ENCODE results near the gene MT1G.
"Not testable (repeated sequence)": the region's sequence is repeated elsewhere in the genome, so short reads cannot be mapped to it uniquely, and the experiment has no call there.

The MT1G gene

DNA sequence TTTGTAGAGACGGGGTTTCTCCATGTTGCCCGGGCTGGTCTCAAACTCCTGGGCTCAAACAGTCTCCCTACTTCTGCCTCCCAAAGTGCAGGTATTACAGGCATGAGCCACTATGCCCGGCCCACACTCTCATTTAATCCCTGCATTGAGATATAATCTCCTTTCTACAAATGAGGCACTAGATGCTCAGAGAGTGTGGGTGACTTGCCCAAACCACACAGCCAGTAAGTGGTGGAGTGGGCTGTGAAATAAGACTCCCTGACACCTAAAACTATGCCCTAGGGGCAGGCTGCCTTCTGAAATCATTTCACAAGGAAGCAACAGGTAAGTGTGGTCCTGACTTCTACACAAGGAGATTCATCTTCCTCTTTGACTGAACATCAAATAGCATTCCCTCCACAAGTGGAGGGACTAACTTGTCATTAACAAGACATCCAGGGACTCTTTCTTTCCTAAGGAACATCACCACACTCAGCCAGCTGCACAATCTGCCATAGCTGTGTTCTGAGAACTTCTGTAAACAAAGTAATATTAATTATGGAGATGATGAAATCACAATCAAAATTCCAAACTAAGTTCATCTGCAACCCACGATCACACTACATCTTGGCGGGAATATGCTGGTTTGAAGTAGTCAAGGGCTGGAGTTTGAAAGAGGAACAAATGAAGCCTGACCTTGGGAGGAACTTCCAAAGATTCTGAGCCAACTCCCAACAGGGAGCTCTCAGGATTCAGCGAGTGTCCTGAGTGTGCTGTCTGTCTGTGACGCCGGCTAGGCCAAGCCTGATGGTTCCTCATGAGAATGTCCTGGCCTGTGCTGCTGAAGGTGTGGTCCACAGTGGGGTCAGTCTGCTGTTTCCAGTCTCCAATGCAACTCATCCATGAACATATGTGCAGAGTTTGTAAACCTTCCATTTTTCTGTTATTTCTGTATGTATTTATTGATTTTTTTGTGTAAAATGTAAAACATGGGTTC lies 2.3 kb downstream of the MT1G start:
- DNase-seq (ENCODE audit: low spot score): not testable (repeated sequence)

DNA sequence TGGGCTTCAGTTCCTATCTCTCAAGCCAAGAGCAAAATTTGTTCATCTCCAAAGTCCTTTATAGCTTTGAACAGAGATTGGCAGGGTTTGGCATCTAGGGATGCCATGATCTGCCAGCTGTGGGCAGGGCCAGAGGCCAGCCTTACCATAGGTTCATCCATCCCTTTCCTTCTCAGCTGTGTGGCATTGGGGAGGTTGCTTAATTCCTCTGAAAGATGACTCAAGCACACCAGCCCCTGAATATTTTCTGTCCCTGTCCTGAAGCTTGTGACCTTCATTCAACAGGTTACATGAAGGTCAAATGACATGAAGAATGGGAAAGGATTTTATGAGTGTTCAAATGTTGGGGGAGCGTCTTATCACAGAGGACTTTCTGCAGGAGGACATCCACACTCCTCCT lies 3.4 kb downstream of the MT1G start:
- no peak for DNase-seq (ENCODE audit: low spot score)

DNA sequence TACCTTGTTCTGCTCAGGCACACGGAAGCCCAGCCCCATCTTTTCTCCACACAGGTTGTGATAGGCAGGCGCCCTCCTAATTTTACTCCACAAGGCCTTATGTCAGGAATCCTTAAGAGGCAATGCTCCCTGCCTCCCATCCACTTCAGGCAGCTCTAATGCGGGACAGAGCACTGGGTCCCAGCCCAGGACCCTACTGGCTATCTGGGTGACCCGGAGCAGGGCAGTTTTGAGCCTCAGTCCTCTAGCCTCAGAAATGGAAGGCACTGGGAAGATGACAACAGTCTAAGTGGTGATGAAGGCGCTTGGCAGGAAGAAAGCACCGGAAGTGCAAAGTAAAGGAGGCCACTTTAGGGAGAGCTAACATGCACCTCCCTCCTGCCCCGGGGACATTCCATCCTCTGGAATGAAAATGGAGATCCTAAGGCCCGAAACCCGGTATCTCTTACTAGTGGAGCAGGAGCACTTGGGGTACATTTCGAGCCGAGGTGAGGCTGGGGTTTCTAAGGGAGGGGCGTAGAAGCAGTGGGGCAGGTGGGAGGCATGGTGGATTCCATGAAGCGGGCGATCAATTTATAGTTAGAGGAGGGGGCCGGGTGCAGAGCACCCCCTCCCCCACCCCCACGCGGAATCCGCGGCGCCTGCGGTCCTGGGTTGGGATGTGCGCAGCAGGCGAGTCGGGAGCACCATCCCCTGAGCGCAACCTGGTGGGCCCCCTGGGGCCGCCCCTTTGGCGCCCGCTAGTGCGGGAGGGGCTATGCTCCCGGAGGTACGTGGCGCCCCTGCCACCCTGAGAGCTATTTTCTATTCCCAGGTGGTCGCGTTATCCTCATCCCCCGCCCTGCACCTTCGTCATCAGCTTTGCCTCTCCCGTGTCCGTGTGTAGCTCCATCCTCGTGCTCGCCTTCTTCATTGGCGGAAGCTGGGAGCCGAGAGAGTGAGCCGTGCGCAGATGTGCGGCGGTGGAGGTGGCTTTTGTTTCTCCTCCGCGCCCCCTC lies 5.2 kb downstream of the MT1G start:
- DNase-seq (ENCODE audit: low spot score): no peak

DNA sequence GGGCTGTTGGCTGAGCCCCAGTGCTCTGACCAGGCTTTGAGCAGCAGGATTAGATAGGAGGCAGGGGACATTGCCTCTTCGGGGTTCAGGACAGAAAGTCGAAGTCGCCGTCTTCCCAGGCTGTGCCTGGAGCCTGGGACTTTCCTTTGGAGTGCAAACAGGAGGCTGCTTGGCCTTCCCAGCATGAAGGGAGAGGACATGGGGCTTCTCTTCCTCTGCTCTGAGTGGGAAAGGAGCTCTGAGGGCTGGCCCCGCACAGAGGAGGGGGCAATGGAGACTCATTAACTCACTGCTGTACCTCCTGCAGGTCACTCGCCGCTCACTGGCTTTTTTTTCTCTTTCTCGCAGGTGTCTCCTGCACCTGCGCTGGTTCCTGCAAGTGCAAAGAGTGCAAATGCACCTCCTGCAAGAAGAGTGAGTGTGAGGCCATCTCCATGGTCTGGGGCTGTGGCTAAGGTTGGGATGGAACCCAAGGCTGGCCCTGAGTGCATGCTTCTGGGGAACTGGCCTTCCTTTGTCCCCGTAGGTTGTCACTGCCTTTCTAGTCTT lies 9.5 kb downstream of the MT1G start:
- DNase-seq (ENCODE audit: low spot score): no peak

DNA sequence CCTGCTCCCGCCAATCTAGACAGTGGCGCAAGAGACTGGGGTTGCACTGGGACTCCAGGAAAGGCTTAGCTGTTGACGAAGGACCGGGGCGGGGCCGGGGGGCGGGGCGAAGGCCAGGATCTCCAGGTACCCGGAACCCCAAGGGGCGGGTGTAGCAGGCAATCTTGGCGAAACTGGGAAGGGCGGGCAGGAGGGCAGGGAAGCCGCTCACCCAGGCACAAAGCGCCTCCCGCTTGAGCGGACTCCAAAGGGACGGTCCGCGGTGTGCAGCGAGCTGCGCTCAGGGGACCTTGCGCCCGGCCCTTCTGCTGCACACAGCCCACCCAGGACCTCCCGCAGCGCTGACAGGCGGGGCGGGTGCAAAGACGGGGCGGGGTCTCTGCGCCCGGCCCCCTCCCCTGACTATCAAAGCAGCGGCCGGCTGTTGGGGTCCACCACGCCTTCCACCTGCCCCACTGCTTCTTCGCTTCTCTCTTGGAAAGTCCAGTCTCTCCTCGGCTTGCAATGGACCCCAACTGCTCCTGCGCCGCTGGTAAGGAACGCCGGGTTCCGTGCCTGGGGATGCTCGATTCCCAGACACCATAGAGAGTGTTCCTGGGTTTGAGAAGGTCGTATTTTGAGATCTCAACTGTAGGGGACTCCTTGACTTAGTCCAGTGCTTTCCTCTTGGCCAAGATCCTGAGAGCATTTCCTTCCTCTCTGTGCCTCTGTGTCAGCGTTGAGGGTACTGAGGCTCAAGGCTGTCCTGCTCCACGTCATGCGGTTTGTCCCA lies 10.1 kb downstream of the MT1G start, which contains the start of gene MT1F:
MT1F (plus strand) TSS at position 405 of the 772 bp plus-strand sequence; CDS start at position 505, 100 bp downstream.
- DNase-seq (ENCODE audit: low spot score): peak; percentile 75

DNA sequence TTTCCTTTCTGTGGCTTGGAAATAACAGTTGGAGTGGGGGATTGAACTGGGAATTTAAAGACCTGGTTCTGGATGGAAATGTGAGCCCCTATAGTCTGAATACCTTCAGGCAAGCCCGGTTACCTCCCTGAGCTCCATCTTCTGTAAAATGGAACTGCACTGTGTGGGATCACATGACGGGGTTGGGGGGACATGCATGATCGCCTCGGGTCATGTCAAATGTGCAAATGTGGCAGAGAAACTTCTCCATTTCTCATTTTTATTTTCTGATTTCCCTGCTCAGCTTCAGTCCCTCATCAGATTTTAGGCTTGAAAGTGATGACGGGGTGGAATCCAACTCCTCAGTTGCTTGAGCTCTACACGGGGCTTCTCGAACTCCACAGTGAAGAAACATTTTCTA lies 14.6 kb downstream of the MT1G start:
- DNase-seq (ENCODE audit: low spot score): no peak

DNA sequence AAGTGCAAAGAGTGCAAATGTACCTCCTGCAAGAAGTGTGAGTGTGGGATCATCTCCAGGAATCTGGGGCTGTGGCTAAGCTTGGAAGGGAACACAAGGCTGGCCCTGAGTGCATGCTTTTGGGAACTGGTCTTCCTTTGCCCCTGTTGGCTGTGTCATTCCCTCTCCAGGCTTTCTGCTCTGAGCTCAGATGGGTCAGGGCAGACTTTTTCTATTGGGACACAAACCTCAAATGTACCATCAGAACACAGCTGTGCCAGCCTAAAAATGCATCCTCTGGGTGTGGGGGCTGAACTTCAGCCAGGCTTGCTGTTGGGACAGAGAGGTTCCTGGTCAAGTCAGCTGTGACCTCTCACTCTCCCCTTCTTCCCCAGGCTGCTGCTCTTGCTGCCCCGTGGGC lies 15.3 kb downstream of the MT1G start:
- DNase-seq (ENCODE audit: low spot score): no peak

DNA sequence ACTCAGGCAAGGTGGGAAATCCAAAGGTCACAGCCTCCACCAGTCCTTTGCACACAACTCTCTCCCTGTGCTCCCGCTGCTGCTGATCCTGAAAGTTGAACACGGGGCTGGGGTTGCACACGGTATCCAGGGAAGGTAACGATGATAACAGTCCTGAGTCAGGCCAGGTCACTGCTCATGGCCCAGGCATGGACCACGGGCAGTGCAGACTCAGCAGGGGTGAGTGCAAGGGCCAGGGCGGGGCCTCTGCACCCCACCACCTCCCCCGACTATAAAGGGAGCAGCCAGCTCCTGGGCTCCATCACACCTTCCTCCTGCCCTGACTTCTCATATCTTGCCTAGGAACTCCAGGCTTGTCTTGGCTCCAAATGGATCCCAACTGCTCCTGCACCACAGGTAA lies 16.3 kb downstream of the MT1G start, which contains the start of gene MT1B:
MT1B (plus strand) TSS at position 301 of the 400 bp plus-strand sequence; CDS start at position 369, 68 bp downstream.
- DNase-seq (ENCODE audit: low spot score): no peak

DNA sequence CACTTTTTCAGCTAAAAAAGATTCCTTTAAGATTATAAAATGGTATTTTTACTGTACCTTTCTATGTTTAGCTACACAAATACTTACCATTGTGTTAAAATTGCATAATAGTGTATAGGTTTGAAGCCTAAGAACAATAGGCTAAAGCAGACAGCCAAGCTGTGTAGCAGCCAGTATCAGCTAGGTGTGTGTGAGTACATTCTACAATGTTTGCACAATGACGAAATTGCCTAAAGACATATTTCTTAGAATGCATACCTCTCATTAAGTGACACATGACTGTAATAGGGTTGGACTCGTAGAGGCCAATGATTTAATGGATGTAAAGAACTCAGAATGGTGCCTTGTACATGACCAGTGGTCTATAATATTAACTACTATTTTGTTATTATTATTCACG lies 18.0 kb downstream of the MT1G start:
- DNase-seq (ENCODE audit: low spot score): no peak

DNA sequence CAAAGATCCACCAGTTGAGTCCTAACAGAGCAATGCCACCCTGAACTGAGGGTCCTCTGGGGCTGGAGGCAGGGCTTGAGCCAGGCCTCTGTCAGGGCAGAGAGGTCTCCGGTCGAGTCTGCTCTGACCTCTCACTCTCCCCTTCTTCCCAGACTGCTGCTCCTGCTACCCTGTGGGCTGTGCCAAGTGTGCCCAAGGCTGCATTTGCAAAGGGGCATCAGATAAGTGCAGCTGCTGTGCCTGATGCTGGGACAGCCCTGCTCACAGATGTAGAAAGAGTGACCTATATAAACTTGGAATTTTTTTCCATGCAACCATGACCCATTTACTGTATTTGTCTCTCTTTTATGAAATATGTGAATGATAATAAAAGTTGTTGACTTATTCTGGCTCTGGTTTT lies 18.6 kb downstream of the MT1G start:
- DNase-seq (ENCODE audit: low spot score): no peak

DNA sequence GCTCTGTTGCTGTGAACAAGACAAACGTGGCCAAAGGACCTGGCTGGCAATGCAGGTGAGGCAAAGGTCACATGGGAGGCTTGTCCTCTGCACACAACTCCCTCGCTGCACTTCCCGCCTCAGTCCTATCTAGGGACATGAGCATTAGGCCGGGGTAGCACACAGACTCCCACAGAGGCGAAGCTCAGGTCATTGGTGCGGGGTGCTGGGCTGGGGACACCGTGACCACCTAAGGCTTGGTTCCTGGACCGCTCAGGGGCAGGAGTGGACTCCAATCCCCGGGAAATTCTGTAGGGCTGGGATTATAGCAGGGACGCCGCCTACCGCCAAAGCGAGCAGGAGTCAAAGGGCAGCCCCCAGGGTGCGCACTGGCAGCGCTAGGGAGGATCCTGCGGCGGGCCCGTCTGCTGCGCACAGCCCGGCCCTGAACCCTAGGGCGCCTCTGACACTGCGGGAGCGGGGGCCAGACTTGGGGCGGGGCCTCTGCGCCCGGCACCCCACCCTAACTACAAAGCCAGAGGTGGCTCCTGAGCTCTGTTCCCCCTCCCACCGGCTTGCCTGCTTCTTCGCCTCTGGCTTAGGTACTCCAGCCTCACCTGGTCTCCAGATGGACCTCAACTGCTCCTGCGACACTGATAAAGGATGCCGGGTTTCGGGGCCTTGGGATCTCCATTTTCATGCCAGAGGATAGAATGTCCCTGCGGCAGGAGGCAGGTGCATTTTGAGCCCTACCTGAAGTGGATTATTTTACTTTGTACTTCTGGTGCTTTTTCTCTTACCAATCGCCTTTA lies 20.0 kb downstream of the MT1G start:
- DNase-seq (ENCODE audit: low spot score): no peak

DNA sequence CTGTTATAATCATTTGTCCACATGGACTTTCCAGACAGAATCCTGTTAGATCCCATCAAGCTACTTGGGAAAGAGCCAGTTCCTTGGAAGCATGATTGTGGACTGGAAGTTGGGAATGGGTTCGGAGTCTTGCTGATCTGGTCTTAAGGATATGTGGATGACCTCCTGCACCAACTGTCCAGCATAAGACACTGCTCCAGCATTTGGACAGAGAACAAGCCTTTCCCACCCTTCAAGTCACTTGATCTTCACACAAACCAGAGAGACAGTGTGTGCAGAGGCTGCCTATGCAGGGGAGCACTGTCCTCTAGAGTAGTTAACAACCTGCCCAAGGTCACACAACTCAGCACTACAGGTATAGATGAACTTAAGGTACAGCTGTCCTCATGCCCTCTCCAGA lies 22.0 kb downstream of the MT1G start:
- DNase-seq (ENCODE audit: low spot score): no peak

DNA sequence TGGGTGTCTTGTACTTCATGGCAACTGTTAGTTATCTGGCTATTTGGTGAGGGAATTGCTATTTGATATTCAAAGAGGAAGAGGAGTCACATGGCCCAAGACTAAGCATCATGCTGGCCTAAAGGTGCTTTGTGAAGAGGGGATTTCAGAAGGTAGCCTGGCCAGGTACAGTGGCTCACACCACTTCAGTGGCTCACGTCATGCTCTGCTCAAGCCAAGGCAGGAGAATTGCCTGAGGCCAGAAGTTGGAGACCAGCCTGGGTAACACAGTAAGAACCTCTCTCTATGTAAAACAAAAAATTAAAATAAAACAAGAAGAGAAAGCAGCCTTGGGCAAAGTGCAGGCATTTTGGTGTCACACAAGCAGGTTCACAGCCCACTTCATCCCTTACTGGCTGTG lies 22.6 kb downstream of the MT1G start:
- DNase-seq (ENCODE audit: low spot score): no peak

DNA sequence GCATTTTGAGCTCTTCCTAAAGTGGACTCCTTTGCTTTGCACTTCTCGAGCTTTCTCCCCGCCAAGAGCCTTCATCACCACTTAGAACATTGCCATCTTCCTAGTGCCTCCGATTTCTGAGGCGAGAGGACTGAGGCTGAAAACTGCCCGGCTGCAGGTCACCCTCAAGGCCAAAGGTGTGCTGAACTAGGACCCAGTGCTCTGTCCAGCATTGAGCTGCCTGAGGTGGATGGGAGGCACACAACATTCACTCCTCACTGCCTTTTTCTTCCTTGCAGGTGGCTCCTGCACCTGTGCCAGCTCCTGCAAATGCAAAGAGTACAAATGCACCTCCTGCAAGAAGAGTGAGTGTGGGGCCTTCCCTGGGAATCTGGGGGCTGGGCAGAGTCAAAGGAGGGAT lies 24.0 kb downstream of the MT1G start:
- no peak for DNase-seq (ENCODE audit: low spot score)

DNA sequence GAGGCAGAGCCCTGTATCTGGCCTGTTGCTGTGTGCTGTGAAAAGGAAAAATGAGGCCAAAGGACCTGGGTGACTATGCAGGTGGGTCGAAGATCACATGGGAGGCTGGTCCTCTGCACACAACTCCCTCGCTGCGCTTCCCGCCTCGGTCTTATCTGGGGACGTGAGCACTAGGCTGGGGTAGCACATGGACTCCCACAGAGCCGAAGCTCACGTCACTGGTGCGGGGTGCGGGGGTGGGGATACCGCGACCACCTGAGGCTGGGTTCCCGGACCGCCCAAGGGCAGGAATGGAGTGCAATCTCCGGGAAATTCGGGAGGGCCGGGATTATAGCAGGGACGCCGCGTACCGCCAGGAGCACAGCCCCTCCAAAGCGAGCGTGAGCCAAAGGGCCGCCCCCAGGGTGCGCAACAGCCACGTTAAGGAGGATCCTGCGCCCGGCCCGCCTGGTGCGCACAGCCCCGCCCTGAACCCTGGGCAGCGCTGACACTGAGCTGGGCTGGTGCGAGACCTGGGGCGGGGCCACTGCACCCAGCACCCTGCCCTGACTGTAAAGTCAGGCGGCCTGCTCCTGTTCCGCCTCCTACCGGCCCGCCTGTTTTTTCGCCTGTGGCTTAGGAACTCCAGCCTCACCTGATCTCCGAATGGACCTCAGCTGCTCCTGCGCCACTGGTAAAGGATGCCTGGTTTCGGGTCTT lies 24.6 kb downstream of the MT1G start:
- peak; percentile 54 for DNase-seq (ENCODE audit: low spot score)

DNA sequence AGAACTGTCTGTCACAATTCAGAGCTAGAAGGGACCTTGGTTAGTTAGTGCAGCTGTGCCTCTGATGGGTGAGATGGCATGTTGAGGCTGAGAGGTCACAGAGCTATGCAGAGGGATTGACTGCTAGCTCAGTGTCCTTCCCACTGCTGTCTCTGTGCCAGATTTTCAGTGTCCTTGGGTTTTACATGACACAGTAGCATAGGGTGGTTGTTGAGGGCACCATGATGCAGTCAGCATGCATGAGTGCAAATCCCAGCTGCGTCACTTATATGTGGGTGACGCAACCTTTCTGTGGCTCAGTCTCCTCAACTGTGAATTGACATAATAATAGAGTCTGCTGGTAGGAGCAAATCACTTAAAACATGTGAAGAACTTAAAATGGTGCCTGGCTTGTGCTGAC lies 26.7 kb downstream of the MT1G start:
- DNase-seq (ENCODE audit: low spot score): no peak

DNA sequence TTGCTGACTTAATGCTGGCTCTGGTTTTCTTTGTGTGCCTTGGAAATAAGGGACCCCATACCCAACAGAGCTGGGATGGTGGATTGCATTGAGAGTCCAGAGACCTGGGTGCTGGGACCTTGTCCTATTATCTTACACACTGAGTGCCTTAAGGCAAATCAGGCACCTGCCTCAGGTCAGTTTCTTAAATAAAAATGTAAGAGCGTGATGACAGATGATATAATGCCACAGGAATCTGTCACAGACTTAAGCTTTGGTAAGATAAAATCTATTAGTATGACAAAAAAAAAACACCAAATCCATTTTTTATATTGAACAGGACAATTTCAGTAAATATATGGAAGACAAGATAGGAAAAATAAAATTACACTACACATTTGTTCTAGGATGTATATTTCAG lies 27.8 kb downstream of the MT1G start:
- DNase-seq (ENCODE audit: low spot score): no peak

DNA sequence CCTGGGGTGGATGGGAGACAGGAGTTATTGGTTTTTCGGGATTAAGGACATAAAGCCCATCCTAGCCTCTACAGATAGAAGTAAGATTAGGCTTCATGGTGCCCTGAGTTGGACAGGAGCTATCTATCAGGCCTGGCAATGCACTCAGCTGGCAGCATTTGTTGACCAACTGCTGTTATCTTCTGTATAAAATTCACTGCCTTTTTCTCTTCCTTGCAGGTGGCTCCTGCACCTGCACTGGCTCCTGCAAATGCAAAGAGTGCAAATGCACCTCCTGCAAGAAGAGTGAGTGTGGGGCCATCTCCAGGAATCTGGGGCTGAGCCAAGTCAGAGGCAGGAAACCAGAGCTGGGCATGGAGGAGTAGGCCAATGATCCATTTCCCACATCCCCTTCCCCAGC lies 28.8 kb downstream of the MT1G start:
- DNase-seq (ENCODE audit: low spot score): no peak

DNA sequence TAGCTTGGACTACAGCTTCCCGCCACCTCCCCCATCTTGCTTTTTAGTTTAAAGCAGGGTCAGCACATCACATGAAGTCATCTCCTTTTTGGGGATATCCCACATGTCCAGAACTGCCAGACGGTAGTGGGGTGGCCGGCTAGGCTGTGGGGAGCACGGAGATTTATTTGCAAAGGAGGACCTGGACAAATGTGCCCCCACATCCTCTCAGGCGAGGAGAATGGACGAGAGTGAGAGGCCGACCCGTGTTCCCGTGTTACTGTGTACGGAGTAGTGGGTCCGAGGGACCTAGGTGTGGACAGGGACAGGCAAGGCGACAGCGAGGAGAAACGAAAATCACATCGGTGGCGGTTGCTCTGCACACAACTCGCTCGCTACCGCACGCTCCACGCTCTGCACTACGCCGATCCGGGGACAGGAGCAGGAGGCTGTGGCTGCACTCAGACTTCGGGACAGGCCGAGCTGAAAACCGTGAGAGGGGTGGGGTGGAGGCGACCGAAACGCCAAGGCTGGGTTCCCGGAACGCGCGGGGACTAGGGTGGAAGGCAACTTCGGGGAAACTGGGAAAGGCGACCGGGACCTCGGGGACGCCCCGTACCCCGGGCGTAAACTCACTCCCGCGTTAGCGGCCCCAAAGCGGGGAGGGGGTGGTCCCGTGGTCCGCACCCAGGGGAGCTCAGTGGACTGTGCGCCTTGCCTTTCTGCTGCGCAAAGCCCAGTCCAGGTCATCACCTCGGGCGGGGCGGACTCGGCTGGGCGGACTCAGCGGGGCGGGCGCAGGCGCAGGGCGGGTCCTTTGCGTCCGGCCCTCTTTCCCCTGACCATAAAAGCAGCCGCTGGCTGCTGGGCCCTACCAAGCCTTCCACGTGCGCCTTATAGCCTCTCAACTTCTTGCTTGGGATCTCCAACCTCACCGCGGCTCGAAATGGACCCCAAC lies 29.8 kb downstream of the MT1G start, which contains the start of gene MT1A:
MT1A (plus strand) TSS at position 853 of the 937 bp plus-strand sequence; CDS start at position 926, 73 bp downstream.
- peak; percentile 24 for DNase-seq (ENCODE audit: low spot score)

All from SW480 (cell line).